22Rv1 (cell line): ENCODE measurements around the gene IGF2R.

Experiments used
- CTCF ChIP-seq: fragments of 450-650 bp; IDR thresholded peaks from 2 replicates; pipeline ENCODE4 v1.5.1; 2017; ENCODE audit warnings: mild to moderate bottlenecking
- ZFX ChIP-seq: fragments of 450-650 bp; IDR thresholded peaks from 2 replicates; pipeline ENCODE4 v1.6.1; 2017; ENCODE audit warnings: antibody characterized with exemption, borderline replicate concordance

GRCh38 chr6:160004419-160005175 lies 35.7 kb downstream of the IGF2R start:
- TF ChIP-seq CTCF: no peak
- TF ChIP-seq ZFX: no peak
